ENCODE measurements around the gene TOM1L2.
"Not testable (repeated sequence)": the region's sequence is repeated elsewhere in the genome, so short reads cannot be mapped to it uniquely, and the experiment has no call there.

Gene TOM1L2

GRCh38 chr17:18002171-18002570, 30.0 kb upstream of the TOM1L2 start:
- Histone ChIP-seq H4K20me1 (ENCODE audit: insufficient read depth) (no peaks in the 10 kb centered on the region), H3K36me3 (ENCODE audit: insufficient read depth) (no peaks in the 10 kb centered on the region), H3K4me1 (ENCODE audit: low read depth, poor library complexity, severe bottlenecking) (no peaks in the 10 kb centered on the region), H2AFZ (ENCODE audit: low read depth) (no peak overlapping the region), H3K4me2 (no peak overlapping the region), H3K4me3 (IDR thresholded peaks at IDR 0.05; ENCODE audit: insufficient read depth, low read depth, low read length) (no peak overlapping the region), H3K9ac (no peak overlapping the region), H3K27me3 (ENCODE audit: insufficient read depth, low read depth) (no peaks in the 10 kb centered on the region), H3K79me2 (ENCODE audit: insufficient read depth, low read depth) (no peaks in the 10 kb centered on the region), H3K27ac (no peak overlapping the region)
- TF ChIP-seq, protein P1, sequence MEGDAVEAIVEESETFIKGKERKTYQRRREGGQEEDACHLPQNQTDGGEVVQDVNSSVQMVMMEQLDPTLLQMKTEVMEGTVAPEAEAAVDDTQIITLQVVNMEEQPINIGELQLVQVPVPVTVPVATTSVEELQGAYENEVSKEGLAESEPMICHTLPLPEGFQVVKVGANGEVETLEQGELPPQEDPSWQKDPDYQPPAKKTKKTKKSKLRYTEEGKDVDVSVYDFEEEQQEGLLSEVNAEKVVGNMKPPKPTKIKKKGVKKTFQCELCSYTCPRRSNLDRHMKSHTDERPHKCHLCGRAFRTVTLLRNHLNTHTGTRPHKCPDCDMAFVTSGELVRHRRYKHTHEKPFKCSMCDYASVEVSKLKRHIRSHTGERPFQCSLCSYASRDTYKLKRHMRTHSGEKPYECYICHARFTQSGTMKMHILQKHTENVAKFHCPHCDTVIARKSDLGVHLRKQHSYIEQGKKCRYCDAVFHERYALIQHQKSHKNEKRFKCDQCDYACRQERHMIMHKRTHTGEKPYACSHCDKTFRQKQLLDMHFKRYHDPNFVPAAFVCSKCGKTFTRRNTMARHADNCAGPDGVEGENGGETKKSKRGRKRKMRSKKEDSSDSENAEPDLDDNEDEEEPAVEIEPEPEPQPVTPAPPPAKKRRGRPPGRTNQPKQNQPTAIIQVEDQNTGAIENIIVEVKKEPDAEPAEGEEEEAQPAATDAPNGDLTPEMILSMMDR (conservative IDR thresholded peaks at IDR 0.05; ENCODE audit: low read depth, low read length) = no peak

GRCh38 chr17:18000030-18000408, 27.8 kb upstream of the TOM1L2 start:
- H3K4me2 ChIP-seq = no peak overlapping the region

DNA sequence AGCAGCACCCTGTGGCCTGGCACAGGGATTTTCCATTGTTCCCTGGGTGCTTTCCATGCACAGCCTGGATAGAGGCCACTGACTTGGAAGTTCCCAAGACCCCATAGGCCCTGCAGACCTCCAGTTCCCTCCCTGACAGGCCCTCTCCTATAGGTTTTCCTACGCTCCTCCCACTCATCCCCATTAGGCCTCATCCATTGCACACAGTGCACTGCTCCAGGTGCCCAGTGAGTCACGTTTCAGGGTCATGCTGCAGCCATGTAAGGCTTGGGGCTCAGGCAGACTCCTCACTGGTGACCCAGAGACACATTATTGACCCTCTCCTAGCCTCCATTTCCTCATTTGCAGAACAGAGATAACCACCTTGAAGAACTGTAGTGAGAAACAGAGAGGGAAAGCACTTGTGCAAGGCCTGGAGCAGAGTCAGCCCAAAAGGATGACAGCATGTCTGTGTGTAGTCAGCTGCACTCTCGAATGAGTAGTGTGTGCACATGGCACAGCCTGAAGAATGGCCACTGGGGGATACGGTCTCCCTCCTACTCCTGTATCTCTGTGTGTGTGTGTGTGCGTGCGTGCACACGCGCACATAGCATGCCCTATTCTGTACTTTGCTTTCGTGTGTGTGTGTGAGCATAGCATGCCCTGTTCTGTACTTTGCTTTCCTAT, 27.3 kb upstream of the TOM1L2 start:
- H3K79me2 ChIP-seq (ENCODE audit: insufficient read depth, low read depth) = no peaks in the 10 kb centered on the region
- H3K27ac ChIP-seq = no peak overlapping the region
- H3K9ac ChIP-seq = no peak overlapping the region
- no peak overlapping the region for H3K4me2 ChIP-seq
- no peaks in the 10 kb centered on the region for H4K20me1 ChIP-seq (ENCODE audit: insufficient read depth)
- no peak overlapping the region for H2AFZ ChIP-seq (ENCODE audit: low read depth)
- TF ChIP-seq, protein P1 (conservative IDR thresholded peaks at IDR 0.05; ENCODE audit: low read depth, low read length) = no peak
- H3K27me3 ChIP-seq (ENCODE audit: insufficient read depth, low read depth) = no peaks in the 10 kb centered on the region
- H3K4me1 ChIP-seq (ENCODE audit: low read depth, poor library complexity, severe bottlenecking) = no peaks in the 10 kb centered on the region
- no peaks in the 10 kb centered on the region for H3K36me3 ChIP-seq (ENCODE audit: insufficient read depth)
- no peak overlapping the region for H3K4me3 ChIP-seq (IDR thresholded peaks at IDR 0.05; ENCODE audit: insufficient read depth, low read depth, low read length)

More at GRCh38 chr17:18000030-18000408, 27.8 kb upstream of the TOM1L2 start:
- no peaks in the 10 kb centered on the region for H4K20me1 ChIP-seq (ENCODE audit: insufficient read depth)
- H3K79me2 ChIP-seq (ENCODE audit: insufficient read depth, low read depth) = no peaks in the 10 kb centered on the region
- TF ChIP-seq, protein P1 (conservative IDR thresholded peaks at IDR 0.05; ENCODE audit: low read depth, low read length) = no peak
- H3K27me3 ChIP-seq (ENCODE audit: insufficient read depth, low read depth) = no peaks in the 10 kb centered on the region
- H3K27ac ChIP-seq = no peak overlapping the region
- H2AFZ ChIP-seq (ENCODE audit: low read depth) = no peak overlapping the region
- no peak overlapping the region for H3K9ac ChIP-seq
- no peaks in the 10 kb centered on the region for H3K4me1 ChIP-seq (ENCODE audit: low read depth, poor library complexity, severe bottlenecking)
- H3K4me3 ChIP-seq (IDR thresholded peaks at IDR 0.05; ENCODE audit: insufficient read depth, low read depth, low read length) = no peak overlapping the region
- H3K36me3 ChIP-seq (ENCODE audit: insufficient read depth) = no peaks in the 10 kb centered on the region

- H3K36me3 ChIP-seq (ENCODE audit: insufficient read depth) = no peaks in the 10 kb centered on the region
- H3K4me2 ChIP-seq = no peak overlapping the region
- H2AFZ ChIP-seq (ENCODE audit: low read depth) = no peak overlapping the region
- no peaks in the 10 kb centered on the region for H3K4me1 ChIP-seq (ENCODE audit: low read depth, poor library complexity, severe bottlenecking)
- H3K27ac ChIP-seq = no peak overlapping the region
- H3K4me3 ChIP-seq (IDR thresholded peaks at IDR 0.05; ENCODE audit: insufficient read depth, low read depth, low read length) = no peak overlapping the region
- H3K79me2 ChIP-seq (ENCODE audit: insufficient read depth, low read depth) = no peaks in the 10 kb centered on the region
- TF ChIP-seq, protein P1 (conservative IDR thresholded peaks at IDR 0.05; ENCODE audit: low read depth, low read length) = no peak
- H3K9ac ChIP-seq = no peak overlapping the region
- H3K27me3 ChIP-seq (ENCODE audit: insufficient read depth, low read depth) = no peaks in the 10 kb centered on the region
- no peaks in the 10 kb centered on the region for H4K20me1 ChIP-seq (ENCODE audit: insufficient read depth)
Measured at GRCh38 chr17:17998934-17999333, 26.7 kb upstream of the TOM1L2 start.

GRCh38 chr17:17995887-17996286, 23.7 kb upstream of the TOM1L2 start:
- H3K4me3 ChIP-seq (IDR thresholded peaks at IDR 0.05; ENCODE audit: insufficient read depth, low read depth, low read length); H3K27me3 ChIP-seq (ENCODE audit: insufficient read depth, low read depth): not testable (repeated sequence)

More at GRCh38 chr17:17995887-17996286, 23.7 kb upstream of the TOM1L2 start:
- not testable (repeated sequence) for H3K4me1 ChIP-seq (ENCODE audit: low read depth, poor library complexity, severe bottlenecking); H3K36me3 ChIP-seq (ENCODE audit: insufficient read depth); H3K79me2 ChIP-seq (ENCODE audit: insufficient read depth, low read depth); H2AFZ ChIP-seq (ENCODE audit: low read depth); H3K27ac ChIP-seq; H4K20me1 ChIP-seq (ENCODE audit: insufficient read depth); H3K9ac ChIP-seq; H3K4me2 ChIP-seq
